KBM-7 (cell line): Measurements from ENCODE around the gene LTF.
A peak's percentile ranks its signal among the peaks of the same experiment; 100 is the strongest.

ENCODE experiments used
- DNase-seq: peaks from one replicate; pipeline ENCODE4 v3.0.0-alpha.2; 2015
- in situ Hi-C: fragments of 300-500 bp; cut with MboI; formaldehyde crosslinking; loops from 2 replicates; pipeline ENCODE4 v1.14.3; 2020; ENCODE audit warnings: low sequenced_read_pairs, low pct_unique_long_range_greater_than_20kb, mixed read lengths

Gene LTF

DNA sequence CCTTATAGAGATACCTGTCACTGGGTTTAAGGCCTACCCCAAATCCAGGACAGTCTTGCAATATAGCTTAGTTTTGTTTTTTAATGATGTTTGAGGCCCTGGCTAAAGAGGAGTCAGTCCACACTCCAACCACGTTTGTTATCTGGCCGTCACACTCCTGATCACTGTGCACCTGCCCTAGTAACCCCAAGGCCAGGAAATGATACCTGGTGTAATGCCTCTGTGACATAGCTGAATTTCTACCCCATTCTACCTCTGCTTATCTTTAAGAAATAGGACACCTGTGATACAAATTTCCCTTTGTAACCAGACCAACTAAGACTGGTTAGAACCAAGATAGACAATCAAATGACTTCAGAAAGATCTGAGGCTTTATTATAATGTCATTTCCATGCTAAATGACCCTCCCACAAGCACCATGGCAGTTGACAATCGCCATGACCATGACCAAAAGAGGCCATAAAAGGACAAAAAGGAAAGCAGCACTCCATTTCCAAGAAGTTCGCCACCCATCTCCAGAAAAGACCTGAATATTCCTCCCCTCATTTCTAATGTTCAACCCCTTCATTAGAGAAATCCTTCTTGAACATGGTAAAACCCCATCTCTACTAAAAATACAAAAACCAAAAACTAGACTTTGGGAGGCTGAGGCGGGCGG, 28.3 kb upstream of the LTF start:
- in situ Hi-C loops = no loop called here
- DNase-seq = no peak

GRCh38 chr3:46491089-46492070, 26.7 kb upstream of the LTF start:
- no peak for DNase-seq
- in situ Hi-C loops = no loop called here

DNA sequence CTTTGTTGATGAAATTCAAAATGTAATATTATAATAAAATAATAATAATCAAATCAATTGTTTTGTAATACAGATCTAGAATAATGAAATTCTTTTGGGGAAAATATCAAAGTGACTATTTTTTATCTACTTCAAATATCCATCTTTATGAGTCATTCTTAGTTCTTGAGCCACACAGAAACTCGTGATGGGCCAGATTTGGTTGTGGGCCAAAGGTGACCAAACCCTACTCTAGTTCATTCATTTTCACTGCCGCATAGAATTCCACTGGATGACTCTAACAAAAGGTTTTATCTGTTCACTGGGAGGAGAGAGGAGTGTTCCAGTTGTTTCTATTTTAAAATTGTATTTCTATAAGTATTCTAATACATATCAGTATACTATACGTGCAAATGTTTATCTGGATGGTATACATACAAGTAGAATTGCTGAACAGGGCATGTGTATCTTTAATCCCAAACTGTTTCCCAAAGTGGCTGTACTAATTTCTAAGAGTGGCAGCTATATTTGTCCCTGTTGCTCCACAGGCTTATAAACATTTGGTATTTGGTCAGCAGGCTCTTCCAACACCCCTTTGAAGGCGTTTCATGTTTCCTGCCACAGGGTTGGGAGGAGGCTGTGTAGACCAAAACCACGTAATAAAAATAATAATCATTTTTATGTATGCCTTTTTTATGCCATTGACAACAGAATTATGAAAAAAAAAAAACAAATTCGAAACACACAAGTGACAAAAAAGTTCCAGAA, 25.8 kb upstream of the LTF start:
- in situ Hi-C loops = no loop called here
- DNase-seq = no peak

DNA sequence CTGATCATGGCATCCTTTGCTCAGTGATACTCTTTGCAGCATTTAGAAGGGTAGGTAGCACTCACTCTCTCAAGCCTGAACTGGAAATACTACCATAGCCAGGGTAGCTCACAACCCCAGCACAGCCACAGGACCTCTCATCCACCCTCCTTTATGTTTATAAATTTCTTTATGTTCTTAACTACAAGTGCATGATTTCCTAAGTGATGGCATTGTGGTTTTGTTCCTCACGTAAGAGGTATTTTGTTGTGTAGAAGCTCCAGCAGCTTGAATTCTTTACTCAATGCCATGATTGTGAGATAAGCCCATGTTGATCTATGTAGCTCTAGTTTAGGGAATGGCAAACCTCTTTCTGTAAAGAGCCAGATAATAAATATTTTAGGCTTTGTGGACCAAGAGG, 25.2 kb upstream of the LTF start:
- in situ Hi-C loops = no loop called here
- DNase-seq = no peak

- no peak for DNase-seq
- in situ Hi-C loops = no loop called here
Observed at GRCh38 chr3:46489381-46489780, 24.7 kb upstream of the LTF start.

DNA sequence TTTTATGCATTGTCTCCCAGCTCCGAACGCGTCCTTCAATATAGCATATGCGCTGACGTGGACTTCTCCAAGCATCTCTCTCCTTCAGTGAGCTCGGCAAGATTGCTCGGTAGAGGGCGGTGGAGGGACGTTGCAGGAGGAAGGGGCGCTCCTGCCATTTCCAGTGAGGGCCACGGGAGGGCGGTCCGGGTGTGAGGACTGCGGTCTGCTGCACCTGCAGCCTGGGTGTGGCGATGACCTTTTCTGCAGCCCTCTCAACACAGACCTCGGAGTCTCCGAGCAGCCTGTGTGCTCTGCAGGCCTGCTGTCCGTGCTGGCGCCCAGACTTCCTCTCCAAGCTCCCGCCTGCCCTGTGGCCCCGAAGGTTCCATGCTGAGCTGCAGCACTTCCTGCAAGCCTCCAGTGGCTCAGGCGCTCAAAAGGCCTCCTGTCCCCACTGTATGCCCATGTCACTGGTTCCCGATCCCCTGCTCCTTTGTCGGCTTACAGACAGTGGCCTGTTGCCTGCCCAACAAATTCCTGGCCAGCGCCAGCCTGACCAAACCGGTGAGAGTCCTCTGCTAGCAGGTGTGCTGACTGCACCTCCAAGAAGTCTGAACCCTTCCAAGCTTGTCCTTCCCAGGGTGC, 24.1 kb upstream of the LTF start:
- in situ Hi-C loops = no loop called here
- peak; percentile 93 for DNase-seq

DNA sequence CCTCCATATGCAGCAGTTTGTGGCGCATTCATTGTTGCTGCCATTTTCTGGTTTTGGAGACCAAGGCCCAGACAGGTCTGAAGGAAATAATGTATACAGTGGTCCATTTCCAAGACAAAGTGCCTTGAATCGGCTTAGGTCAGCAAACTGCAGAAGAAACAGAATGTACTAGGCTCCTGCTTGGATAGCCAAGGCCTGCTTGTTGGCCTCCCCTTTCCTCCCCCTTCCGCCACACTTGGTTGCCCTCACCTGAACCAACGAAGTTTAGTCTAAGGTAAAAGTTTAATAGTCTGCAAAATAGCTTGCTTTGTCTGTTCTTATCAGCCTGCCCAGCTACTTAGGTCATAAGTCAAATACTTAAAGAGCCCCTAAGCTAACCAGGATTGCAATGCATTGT, 21.1 kb upstream of the LTF start:
- in situ Hi-C loops = no loop called here
- no peak for DNase-seq

DNA sequence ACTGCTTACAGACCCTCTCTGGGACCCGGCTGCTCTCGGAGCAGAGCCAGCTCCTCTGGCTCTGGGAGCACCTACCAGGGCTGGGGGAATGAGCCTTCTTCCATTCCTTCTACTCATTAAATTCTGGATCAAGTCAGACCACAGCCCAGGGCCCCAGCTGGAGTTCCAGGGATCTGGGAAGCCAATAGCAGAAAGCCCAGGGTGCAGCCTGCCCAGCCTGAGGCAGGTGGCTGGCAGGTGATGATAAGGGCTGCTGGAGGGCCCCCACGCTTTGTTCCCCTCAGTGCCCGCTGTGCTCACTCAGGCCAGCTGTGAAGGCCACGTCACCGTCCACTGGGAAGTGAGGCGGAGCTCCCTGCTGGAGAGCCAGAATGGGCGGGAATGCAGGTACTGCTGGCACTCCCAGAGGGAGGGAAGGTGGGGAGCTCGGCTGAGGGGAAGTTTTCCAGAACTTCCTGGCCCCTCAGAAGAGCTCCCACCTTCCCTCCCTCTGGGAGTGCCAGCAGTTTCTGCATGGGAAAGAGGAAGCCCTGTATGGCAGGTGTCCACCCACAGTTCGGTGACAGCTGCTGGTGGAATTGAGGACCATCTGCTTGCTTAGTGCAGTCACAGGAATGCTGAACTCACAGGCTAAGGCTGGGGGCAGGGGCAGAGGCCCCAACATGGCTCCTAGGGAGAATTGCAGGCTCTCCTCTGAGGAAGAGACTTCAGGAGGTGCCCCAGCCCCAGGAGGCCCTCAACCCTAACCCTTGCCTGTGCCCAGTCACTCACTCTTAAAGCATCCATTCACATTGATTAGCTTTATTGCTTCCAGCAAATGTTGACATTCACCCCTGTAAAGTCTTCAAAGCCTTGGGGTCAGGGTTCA, 20.4 kb upstream of the LTF start:
- in situ Hi-C loops = no loop called here

DNA sequence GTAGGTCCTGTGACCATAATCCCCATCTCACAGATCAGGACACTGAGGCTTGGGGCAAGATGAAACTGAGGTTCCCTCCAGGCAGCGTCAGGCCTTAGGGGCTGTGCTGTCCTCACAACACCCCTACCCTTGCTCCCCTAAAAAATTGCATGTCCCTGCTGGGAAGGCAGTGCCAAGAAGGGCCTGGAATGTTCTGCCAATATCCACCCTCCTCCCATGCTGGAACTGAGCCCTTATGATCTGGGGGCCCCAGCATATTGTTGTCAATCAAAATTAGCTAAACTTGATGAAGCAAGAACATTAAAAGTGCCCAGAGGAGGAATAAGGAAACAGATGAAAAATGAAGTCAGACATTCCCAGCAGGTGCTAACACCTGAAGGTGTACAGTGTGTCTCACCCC, 19.7 kb upstream of the LTF start:
- in situ Hi-C loops = no loop called here
- DNase-seq = no peak

More for the DNA sequence above, 20.4 kb upstream of the LTF start:
- no peak for DNase-seq

DNA sequence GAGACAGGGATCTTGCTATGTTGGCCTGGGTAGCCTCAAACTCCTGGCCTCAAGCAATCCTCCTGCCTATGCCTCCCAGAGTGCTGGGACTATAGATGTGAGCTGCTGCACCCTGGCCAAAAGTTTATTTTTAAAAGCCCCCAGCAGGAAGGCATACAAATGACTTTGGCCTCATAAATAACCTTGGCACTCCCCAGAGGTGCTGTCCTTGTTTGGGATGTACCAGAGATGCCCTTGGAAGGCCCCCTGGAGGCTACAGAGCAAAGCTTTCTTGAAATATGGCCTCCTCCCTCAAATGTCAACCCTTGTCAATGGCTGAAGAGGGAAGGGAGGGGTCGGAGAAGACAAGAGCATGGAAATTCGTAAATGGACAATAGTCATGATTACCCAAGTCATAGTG, 19.1 kb upstream of the LTF start:
- no peak for DNase-seq
- in situ Hi-C loops = no loop called here

DNA sequence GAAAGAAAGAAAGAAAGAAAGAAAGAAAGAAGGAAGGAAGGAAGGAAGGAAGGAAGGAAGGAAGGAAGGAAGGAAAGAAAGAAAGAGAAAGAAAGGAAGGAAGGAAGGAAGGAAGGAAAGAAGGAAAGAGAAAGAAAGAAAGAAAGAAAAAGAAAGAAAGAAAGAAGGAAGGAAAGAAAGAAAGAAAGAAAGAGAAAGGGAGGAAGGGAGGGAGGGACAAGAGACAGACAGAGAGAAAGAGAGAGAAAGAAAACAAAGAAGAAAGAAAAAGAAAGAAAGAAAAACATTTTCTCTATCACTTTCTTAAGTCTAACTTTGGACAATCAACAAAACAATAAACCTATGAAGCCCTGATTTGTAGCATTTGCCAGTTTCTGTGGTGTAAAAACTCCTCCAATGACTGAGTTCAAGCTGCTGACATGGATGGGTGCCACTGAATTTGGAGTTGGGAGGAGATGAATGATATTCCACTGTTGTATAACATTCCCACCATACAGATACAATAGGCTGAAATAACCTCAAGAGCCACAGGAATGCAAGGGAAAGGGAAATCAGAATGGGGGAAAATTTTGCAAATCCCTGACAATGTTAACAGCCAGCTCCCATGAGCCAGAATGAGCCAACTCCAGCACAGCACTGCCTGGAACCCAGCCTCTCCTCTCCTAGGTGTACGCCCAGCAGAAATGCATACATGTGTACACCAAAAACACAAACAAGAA, 18.1 kb upstream of the LTF start:
- in situ Hi-C loops = no loop called here

GRCh38 chr3:46481636-46482035, 16.9 kb upstream of the LTF start:
- DNase-seq = no peak
- in situ Hi-C loops = no loop called here

More for the DNA sequence above, 18.1 kb upstream of the LTF start:
- DNase-seq = no peak

- in situ Hi-C loops = no loop called here
Observed at GRCh38 chr3:46480491-46481195, 15.9 kb upstream of the LTF start.

DNA sequence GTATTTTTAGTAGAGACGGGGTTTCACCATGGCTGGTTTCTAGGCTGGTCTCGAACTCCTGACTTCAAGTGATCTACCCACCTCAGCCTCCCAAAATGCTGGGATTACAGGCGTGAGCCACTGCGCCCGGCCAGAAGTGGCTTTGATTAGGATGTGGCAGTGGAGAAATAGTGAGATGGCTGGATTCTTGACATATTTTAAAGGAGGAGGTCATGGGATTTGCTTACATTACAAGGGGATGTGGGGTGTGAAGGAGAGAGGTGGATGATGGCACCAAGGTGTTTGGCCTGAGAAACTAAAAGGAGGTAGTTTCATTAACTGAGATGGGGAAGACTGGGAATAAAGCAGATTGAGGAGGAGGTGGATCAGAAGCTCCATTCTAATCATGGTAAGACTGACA, 15.0 kb upstream of the LTF start:
- in situ Hi-C loops = no loop called here
- DNase-seq = no peak

More at GRCh38 chr3:46480491-46481195, 15.9 kb upstream of the LTF start:
- DNase-seq = no peak

- in situ Hi-C loops = no loop called here
- DNase-seq = no peak
Observed at GRCh38 chr3:46479021-46479420, 14.3 kb upstream of the LTF start.

DNA sequence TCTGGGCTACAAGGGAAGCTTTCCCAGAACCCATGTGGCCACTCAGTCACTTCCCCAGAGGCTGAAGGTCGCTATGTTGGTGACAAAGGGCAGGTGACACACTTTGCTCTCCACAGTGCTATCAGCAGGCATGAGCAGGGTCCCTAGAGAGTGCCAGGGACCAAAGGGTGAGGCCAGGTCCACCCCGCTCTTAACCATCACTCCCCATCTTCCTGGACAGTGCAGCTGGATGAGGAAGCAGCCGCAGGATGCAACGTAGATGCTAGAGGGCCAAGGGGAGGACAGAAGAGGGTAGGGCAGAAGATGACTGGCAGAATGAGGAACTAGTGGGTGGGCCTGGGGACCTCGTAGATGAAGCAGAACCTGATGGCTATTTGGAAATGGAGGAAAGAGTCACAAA, 13.6 kb upstream of the LTF start:
- DNase-seq = no peak
- in situ Hi-C loops = no loop called here

DNA sequence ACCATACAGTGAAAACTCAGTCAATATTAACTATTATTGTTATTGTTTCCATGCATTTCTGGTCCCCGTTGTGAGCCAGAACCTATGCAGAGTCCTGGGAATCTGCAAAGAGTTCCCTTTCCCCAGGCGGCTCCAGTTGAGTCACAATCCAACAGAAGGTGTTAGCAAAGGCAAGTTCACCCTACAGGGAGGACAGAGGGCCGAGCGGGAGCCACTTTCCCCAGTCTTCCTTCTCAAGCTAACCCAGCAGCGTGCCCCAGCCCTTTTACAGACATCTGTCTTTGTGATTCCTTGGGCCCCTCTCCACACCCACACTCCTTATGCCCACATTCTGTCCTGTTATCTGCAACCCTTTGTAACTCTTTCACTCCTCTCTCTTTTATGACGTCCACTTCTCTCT, 13.1 kb upstream of the LTF start:
- no peak for DNase-seq

More for the DNA sequence above, 13.1 kb upstream of the LTF start:
- in situ Hi-C loops = no loop called here
